ENCODE measurements around the gene TTR. TPM values are rescaled to one million over a fixed set of nuclear protein-coding genes. Genes with fewer than 3 reads are reported as not detected.

The TTR gene
- total and polyA plus RNA-seq, 8 donors: 0.32 to 2.0 (median 0.57) TPM; not detected in 2

- no peaks in the 10 kb centered on the region for H3K27me3 ChIP-seq
- H3K4me1 ChIP-seq: no peaks in the 10 kb centered on the region
- no peak for ATAC-seq
- H3K27ac ChIP-seq: no peak overlapping the region
- TF ChIP-seq CTCF (IDR thresholded peaks at IDR 0.05): no peak
- H3K36me3 ChIP-seq: no peaks in the 10 kb centered on the region
- intact Hi-C loops (cut with DNase I): no loop called here
- H3K4me3 ChIP-seq: no peak overlapping the region
- DNase-seq: no peak
- H3K9me3 ChIP-seq: no peaks in the 10 kb centered on the region
These were observed 44.7 kb downstream of the TTR start for GRCh38 chr18:31636387-31636786.

GRCh38 chr18:31637445-31637844 lies 45.8 kb downstream of the TTR start:
- DNase-seq (no peak), ATAC-seq (no peak)
- Histone ChIP-seq H3K4me3 (no peak overlapping the region), H3K27ac (no peak overlapping the region), H3K27me3 (no peaks in the 10 kb centered on the region), H3K36me3 (no peaks in the 10 kb centered on the region), H3K4me1 (no peaks in the 10 kb centered on the region), H3K9me3 (no peaks in the 10 kb centered on the region)
- no peak for TF ChIP-seq CTCF (IDR thresholded peaks at IDR 0.05)
- intact Hi-C loops (cut with DNase I): no loop called here

- no peaks in the 10 kb centered on the region for H3K4me1 ChIP-seq
- H3K9me3 ChIP-seq: no peaks in the 10 kb centered on the region
- no peak for DNase-seq
- intact Hi-C loops (cut with DNase I): no loop called here
- no peak overlapping the region for H3K27ac ChIP-seq
- ATAC-seq: no peak
- no peak overlapping the region for H3K4me3 ChIP-seq
- H3K27me3 ChIP-seq: no peaks in the 10 kb centered on the region
- TF ChIP-seq CTCF (IDR thresholded peaks at IDR 0.05): no peak
- no peaks in the 10 kb centered on the region for H3K36me3 ChIP-seq
These were observed 51.3 kb downstream of the TTR start for GRCh38 chr18:31643003-31643402.

- intact Hi-C loops (cut with DNase I): no loop called here
- H3K27ac ChIP-seq: no peak overlapping the region
- ATAC-seq (no peak), DNase-seq (no peak)
- H3K4me3 ChIP-seq: no peak overlapping the region
- H3K27me3 ChIP-seq: no peaks in the 10 kb centered on the region
- no peak for TF ChIP-seq CTCF (IDR thresholded peaks at IDR 0.05)
- no peaks in the 10 kb centered on the region for H3K4me1 ChIP-seq
- no peaks in the 10 kb centered on the region for H3K36me3 ChIP-seq
- H3K9me3 ChIP-seq: no peaks in the 10 kb centered on the region
These were observed 53.7 kb downstream of the TTR start for GRCh38 chr18:31645411-31645810.

GRCh38 chr18:31646332-31647126 lies 54.9 kb downstream of the TTR start:
- Histone ChIP-seq H3K36me3 (no peaks in the 10 kb centered on the region), H3K27ac (no peak overlapping the region), H3K27me3 (no peaks in the 10 kb centered on the region), H3K9me3 (no peaks in the 10 kb centered on the region), H3K4me1 (no peaks in the 10 kb centered on the region), H3K4me3 (no peak overlapping the region)
- DNase-seq (no peak), ATAC-seq (no peak)
- intact Hi-C loops (cut with DNase I): no loop called here
- no peak for TF ChIP-seq CTCF (IDR thresholded peaks at IDR 0.05)

Data from left lung (tissue), 10 donors.